Measurements from ENCODE around the gene COPS9. TPM values are rescaled to one million over a fixed set of nuclear protein-coding genes. Genes with fewer than 3 reads are reported as not detected.

Gene COPS9
- total RNA-seq, 3 donors from 2014 or later = 174 to 267 (median 250) TPM

DNA sequence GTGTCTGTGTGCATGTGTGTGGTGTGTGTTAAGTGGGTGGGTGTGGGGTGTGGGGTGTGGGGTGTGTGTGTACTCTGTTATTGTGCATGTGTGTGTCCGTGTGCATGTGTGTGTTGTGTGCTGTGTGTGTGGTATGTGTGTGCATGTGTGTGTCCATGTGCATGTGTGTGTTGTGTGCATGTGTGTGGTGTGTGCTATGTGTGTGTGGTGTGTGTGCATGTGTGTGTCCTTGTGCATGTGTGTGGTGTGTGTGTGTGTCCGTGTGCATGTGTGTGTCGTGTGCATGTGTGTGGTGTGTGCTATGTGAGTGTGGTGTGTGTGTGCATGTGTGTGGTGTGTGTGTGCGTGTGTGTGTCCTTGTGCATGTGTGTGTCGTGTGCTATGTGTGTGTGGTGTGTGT is 11.3 kb upstream of the COPS9 start:
- DNase-seq (ENCODE audit: low spot score in 2 of 2) = no peak
- H3K4me3 ChIP-seq = no peak overlapping the region
- H3K27ac ChIP-seq = no peak overlapping the region
- no peaks in the 10 kb centered on the region for H3K4me1 ChIP-seq
- no peaks in the 10 kb centered on the region for H3K36me3 ChIP-seq
- no peak for TF ChIP-seq POLR2AphosphoS5 (IDR thresholded peaks at IDR 0.05)
- TF ChIP-seq, protein P1, sequence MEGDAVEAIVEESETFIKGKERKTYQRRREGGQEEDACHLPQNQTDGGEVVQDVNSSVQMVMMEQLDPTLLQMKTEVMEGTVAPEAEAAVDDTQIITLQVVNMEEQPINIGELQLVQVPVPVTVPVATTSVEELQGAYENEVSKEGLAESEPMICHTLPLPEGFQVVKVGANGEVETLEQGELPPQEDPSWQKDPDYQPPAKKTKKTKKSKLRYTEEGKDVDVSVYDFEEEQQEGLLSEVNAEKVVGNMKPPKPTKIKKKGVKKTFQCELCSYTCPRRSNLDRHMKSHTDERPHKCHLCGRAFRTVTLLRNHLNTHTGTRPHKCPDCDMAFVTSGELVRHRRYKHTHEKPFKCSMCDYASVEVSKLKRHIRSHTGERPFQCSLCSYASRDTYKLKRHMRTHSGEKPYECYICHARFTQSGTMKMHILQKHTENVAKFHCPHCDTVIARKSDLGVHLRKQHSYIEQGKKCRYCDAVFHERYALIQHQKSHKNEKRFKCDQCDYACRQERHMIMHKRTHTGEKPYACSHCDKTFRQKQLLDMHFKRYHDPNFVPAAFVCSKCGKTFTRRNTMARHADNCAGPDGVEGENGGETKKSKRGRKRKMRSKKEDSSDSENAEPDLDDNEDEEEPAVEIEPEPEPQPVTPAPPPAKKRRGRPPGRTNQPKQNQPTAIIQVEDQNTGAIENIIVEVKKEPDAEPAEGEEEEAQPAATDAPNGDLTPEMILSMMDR (IDR thresholded peaks at IDR 0.05) = no peak
- TF ChIP-seq POLR2A (IDR thresholded peaks at IDR 0.05) = no peak
- intact Hi-C loops (cut with DNase I; ENCODE audit: low total_unique reads) = loop anchor here (10.0 kb wide), 1 partner anchor 93 kb away; the partner anchor contains the start of gene OR6B3
- H3K9me3 ChIP-seq = no peaks in the 10 kb centered on the region
- peaks cover 0 to 29% of the 10 kb centered on the region in 2 donors for H3K27me3 ChIP-seq

DNA sequence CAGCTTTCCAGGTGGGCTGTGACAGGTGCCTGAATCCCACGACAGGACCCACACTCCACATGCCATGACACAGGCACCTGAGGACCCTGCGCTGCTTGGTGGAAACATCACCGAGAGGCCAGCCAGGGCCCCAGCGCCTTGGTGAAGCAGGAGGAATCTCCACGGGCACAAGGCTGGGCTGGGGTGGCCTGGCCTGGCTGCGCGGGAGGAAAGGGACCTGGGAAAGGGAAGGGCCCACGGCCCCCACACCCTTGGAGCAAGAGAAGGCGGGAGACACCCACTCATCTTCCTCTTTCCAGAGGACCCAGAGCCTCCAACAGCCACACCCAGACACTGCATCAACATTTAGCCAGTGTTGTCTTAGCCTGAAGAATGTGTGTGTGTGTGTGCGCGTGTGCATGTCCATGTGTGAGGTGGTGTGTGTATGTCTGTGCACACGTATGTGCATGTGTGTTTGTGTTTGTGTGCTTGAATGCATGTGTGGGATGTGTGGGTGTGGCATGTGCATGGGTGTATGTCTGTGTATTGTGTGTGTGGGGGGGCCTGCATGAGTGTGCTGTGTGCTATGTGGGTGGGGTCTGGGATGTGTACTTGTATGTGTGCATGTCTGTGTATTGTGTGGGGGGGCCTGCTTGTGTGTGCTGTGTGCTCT is 10.6 kb upstream of the COPS9 start:
- no peaks in the 10 kb centered on the region for H3K4me1 ChIP-seq
- intact Hi-C loops (cut with DNase I; ENCODE audit: low total_unique reads) = loop anchor here (10.0 kb wide), 1 partner anchor 92 kb away; the partner anchor contains the start of gene OR6B3
- no peak overlapping the region for H3K27ac ChIP-seq
- H3K4me3 ChIP-seq = no peak overlapping the region
- H3K27me3 ChIP-seq = peaks cover 0 to 25% of the 10 kb centered on the region in 2 donors
- no peak for TF ChIP-seq POLR2AphosphoS5 (IDR thresholded peaks at IDR 0.05)
- TF ChIP-seq, protein P1 (IDR thresholded peaks at IDR 0.05) = no peak
- TF ChIP-seq POLR2A (IDR thresholded peaks at IDR 0.05) = no peak
- no peak for DNase-seq (ENCODE audit: low spot score in 2 of 2)
- no peaks in the 10 kb centered on the region for H3K36me3 ChIP-seq
- no peaks in the 10 kb centered on the region for H3K9me3 ChIP-seq

DNA sequence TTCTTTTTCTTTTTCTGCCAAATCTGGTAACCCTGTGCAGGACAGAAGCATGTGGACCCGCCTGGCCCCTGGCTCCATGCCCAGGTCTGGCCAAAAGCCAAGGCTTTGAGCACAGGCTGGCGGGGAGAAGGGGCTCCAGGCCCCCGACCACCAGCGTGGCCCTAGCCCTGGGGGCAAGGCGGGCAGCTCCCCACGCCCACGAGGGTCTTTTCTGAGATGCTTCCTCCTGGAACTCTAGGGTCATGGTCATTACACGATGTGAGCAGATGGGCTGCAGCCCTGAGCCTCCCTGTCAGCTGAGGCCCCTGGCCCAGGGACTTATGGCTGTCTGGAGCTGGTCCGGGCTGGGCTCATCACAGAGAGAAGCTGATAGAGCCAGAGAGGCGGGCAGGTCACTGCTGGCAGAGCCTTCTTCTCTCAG is 10.0 kb upstream of the COPS9 start:
- Histone ChIP-seq H3K36me3 (no peaks in the 10 kb centered on the region), H3K9me3 (no peaks in the 10 kb centered on the region), H3K4me1 (no peaks in the 10 kb centered on the region), H3K27ac (no peak overlapping the region), H3K27me3 (peaks cover 0 to 19% of the 10 kb centered on the region in 2 donors), H3K4me3 (no peak overlapping the region)
- TF ChIP-seq, protein P1 (IDR thresholded peaks at IDR 0.05) = no peak
- no peak for TF ChIP-seq POLR2AphosphoS5 (IDR thresholded peaks at IDR 0.05)
- TF ChIP-seq POLR2A (IDR thresholded peaks at IDR 0.05) = no peak
- intact Hi-C loops (cut with DNase I; ENCODE audit: low total_unique reads) = loop anchor here (10.0 kb wide), 1 partner anchor 91 kb away; the partner anchor contains the start of gene OR6B3
- DNase-seq (ENCODE audit: low spot score in 2 of 2) = no peak

DNA sequence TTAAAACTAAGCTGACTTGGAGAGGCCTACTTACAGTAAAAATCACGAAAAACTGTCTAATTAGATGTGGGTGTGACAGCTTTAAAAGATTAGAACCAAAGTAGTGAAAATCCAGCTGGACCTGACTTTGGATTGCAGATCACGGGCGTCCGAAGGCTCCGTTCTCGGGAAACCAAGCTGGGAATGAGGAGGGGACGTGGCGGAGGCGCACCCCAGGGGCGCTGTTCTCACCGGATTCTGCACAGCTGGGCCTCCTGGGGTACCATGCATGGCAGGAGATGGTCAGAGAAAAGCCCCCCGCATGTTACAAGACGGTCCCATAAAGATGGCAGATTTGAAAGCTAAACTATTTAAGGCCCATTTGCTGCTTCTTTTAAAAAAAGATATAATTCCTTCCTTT is 9.4 kb upstream of the COPS9 start:
- H3K27me3 ChIP-seq = peaks cover 0 to 12% of the 10 kb centered on the region in 2 donors
- TF ChIP-seq POLR2AphosphoS5 (IDR thresholded peaks at IDR 0.05) = no peak
- TF ChIP-seq, protein P1 (IDR thresholded peaks at IDR 0.05) = no peak
- TF ChIP-seq POLR2A (IDR thresholded peaks at IDR 0.05) = no peak

DNA sequence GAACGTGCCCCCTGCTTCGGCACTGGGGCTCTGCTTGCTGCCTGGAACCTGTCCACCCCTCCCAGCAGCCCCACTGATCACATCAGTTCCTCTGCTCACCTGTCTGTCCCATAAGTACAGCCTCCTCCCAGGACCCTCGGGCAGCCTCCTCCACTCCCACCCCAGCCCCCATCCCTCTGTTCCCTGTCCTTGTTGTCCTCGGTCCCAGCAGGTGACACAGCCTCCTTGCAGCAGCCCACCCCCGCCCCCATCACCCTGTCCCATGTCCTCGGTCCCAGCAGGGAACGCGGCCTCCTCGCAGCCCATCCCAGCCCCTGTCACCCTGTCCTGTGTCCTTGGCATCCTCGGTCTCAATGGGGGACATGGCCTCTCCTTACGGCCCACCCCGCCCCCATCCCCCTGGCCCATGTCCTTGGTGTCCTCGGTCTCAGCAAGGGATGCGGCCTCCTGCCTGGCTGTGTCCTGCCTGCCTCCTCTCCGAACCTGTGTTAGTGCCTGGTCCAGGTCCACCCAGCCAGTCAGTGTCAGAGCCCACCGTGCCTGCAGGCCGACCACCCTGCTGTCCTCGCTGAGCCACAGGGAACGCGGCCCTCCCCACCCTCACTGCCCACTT is 8.7 kb upstream of the COPS9 start:
- no peaks in the 10 kb centered on the region for H3K4me1 ChIP-seq
- no peak overlapping the region for H3K4me3 ChIP-seq
- no peaks in the 10 kb centered on the region for H3K36me3 ChIP-seq
- TF ChIP-seq POLR2AphosphoS5 (IDR thresholded peaks at IDR 0.05) = no peak
- TF ChIP-seq POLR2A (IDR thresholded peaks at IDR 0.05) = no peak
- TF ChIP-seq, protein P1 (IDR thresholded peaks at IDR 0.05) = no peak
- no peak for DNase-seq (ENCODE audit: low spot score in 2 of 2)
- H3K27me3 ChIP-seq = peaks cover 0 to 5% of the 10 kb centered on the region in 2 donors
- H3K9me3 ChIP-seq = no peaks in the 10 kb centered on the region
- no peak overlapping the region for H3K27ac ChIP-seq
- intact Hi-C loops (cut with DNase I; ENCODE audit: low total_unique reads) = loop anchor here (10.0 kb wide), 1 partner anchor 90 kb away; the partner anchor contains the start of gene OR6B3

More for the DNA sequence above, 9.4 kb upstream of the COPS9 start:
- Histone ChIP-seq H3K27ac (no peak overlapping the region), H3K9me3 (no peaks in the 10 kb centered on the region), H3K36me3 (no peaks in the 10 kb centered on the region), H3K4me1 (no peaks in the 10 kb centered on the region), H3K4me3 (no peak overlapping the region)
- no peak for DNase-seq (ENCODE audit: low spot score in 2 of 2)
- intact Hi-C loops (cut with DNase I; ENCODE audit: low total_unique reads) = loop anchor here (10.0 kb wide), 1 partner anchor 91 kb away; the partner anchor contains the start of gene OR6B3
